Loucy (cell line): Measurements from ENCODE around the gene PUM2.
A peak's percentile ranks its signal among the peaks of the same experiment; 100 is the strongest.

Experiments
- H2AFZ ChIP-seq: fragments of 200-600 bp; sonication (generic); 2 replicates; pipeline ENCODE4 v1.6.0; 2016; ENCODE audit warnings: antibody characterized with exemption, mild to moderate bottlenecking, low read length, moderate library complexity
- H3F3A ChIP-seq: fragments of 200-600 bp; 2 replicates; pipeline ENCODE4 v1.6.0; 2016; ENCODE audit warnings: antibody characterized with exemption, low read depth, mild to moderate bottlenecking
- H3K27me3 ChIP-seq: fragments of 200-600 bp; sonication (generic); 2 replicates; pipeline ENCODE4 v1.6.1; 2014; ENCODE audit warnings: low read length, mild to moderate bottlenecking; ENCODE audit not compliant: insufficient read depth, poor library complexity, severe bottlenecking
- H3K36me3 ChIP-seq: fragments of 200-600 bp; sonication (generic); 2 replicates; pipeline ENCODE4 v1.6.1; 2016; ENCODE audit warnings: low read length; ENCODE audit not compliant: insufficient read depth
- H3K4me1 ChIP-seq: fragments of 200-600 bp; sonication (generic); 2 replicates; pipeline ENCODE4 v1.5.1; 2014; ENCODE audit warnings: low read length, mild to moderate bottlenecking; ENCODE audit not compliant: insufficient read depth, poor library complexity, severe bottlenecking
- H3K4me2 ChIP-seq: fragments of 200-600 bp; sonication (generic); 2 replicates; pipeline ENCODE4 v1.6.0; 2014; ENCODE audit warnings: antibody characterized with exemption, low read length, low read depth, mild to moderate bottlenecking; ENCODE audit not compliant: poor library complexity, severe bottlenecking
- H3K4me3 ChIP-seq: fragments of 200-600 bp; sonication (generic); 2 replicates; pipeline ENCODE4 v1.5.1; 2014; ENCODE audit warnings: low read length, mild to moderate bottlenecking, mixed read lengths; ENCODE audit not compliant: poor library complexity, severe bottlenecking
- H3K79me2 ChIP-seq: fragments of 200-600 bp; sonication (generic); 2 replicates; pipeline ENCODE4 v1.6.1; 2014; ENCODE audit warnings: low read length; ENCODE audit not compliant: insufficient read depth
- H3K9ac ChIP-seq: fragments of 200-600 bp; sonication (generic); 2 replicates; pipeline ENCODE4 v1.6.0; 2014; ENCODE audit warnings: mild to moderate bottlenecking, low read depth, low read length, moderate library complexity; ENCODE audit not compliant: poor library complexity, severe bottlenecking
- H3K9me2 ChIP-seq: fragments of 200-600 bp; sonication (generic); replicated peaks from 2 replicates; pipeline ENCODE4 v1.6.1; 2016; ENCODE audit warnings: low read depth, low read length, mixed read lengths
- H3K9me3 ChIP-seq: fragments of 200-600 bp; sonication (generic); 2 replicates; pipeline ENCODE4 v1.6.1; 2014; ENCODE audit warnings: mild to moderate bottlenecking, antibody characterized with exemption, low read length, low read depth; ENCODE audit not compliant: insufficient read depth
- H4K20me1 ChIP-seq: fragments of 200-600 bp; sonication (generic); 2 replicates; pipeline ENCODE4 v1.6.0; 2014; ENCODE audit warnings: antibody characterized with exemption, low read length, mild to moderate bottlenecking; ENCODE audit not compliant: insufficient read depth, poor library complexity, severe bottlenecking
- CTCF ChIP-seq: fragments of 200-600 bp; sonication (generic); conservative IDR thresholded peaks from 2 replicates; pipeline ENCODE4 v1.5.1; 2014; ENCODE audit warnings: mild to moderate bottlenecking, antibody characterized with exemption, low read length
- EZH2phosphoT487 ChIP-seq: fragments of 200-600 bp; IDR thresholded peaks from 2 replicates; pipeline ENCODE4 v1.6.1; 2018; ENCODE audit warnings: antibody characterized with exemption, mild to moderate bottlenecking, moderate library complexity, borderline replicate concordance

The PUM2 gene

DNA sequence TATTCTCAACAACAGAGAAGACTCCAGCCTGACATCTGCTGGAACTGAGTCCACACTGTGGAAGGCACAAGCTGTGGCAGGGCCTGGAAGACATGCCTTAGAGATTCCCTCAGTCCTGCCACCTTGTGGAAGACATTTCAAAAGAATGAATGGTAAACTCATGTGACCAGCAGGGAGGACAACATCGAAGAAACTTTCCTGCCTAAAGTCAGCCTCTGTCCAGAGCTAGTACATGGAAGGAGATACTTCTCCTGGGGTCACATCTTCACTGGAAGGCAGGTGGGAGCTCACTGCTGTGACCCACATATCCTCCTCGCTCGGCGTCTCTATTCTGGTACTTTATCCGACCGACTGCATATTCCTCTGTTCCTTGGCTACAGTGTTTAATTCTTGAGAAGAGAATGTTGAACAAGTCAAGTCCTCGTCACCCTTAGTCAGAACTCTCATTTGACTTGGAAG, 59.5 kb downstream of the PUM2 start:
- Histone ChIP-seq H3K9me2 (no peaks in the 10 kb centered on the region), H3F3A (0 out of 2 replicates have a peak, but pooled peaks cover 6% of the 10 kb centered on the region), H2AFZ (no peak overlapping the region), H3K4me2 (no peak overlapping the region), H4K20me1 (peaks cover 50% of the 10 kb centered on the region), H3K27me3 (no peaks in the 10 kb centered on the region), H3K9me3 (no peaks in the 10 kb centered on the region), H3K4me3 (no peak overlapping the region), H3K4me1 (no peaks in the 10 kb centered on the region), H3K9ac (no peak overlapping the region), H3K36me3 (peaks cover 84% of the 10 kb centered on the region), H3K79me2 (peaks cover 38% of the 10 kb centered on the region; the same call in 1 of the 2 replicates)
- TF ChIP-seq CTCF (peak; percentile 71), EZH2phosphoT487 (no peak)

- no peak for TF ChIP-seq EZH2phosphoT487
- no peak for TF ChIP-seq CTCF
- H3K4me2 ChIP-seq, result no peak overlapping the region
- H3K79me2 ChIP-seq, result peaks cover 31% of the 10 kb centered on the region; the same call in 1 of the 2 replicates
- H3F3A ChIP-seq, result 0 out of 2 replicates have a peak, but pooled peaks cover 6% of the 10 kb centered on the region
- H3K9me3 ChIP-seq, result no peaks in the 10 kb centered on the region
- H3K4me3 ChIP-seq, result no peak overlapping the region
- H3K4me1 ChIP-seq, result no peaks in the 10 kb centered on the region
- no peaks in the 10 kb centered on the region for H3K27me3 ChIP-seq
- no peaks in the 10 kb centered on the region for H3K9me2 ChIP-seq
- no peak overlapping the region for H2AFZ ChIP-seq
- no peak overlapping the region for H3K9ac ChIP-seq
- H4K20me1 ChIP-seq, result peaks cover 49% of the 10 kb centered on the region
- H3K36me3 ChIP-seq, result peaks cover 89% of the 10 kb centered on the region
Measured at GRCh38 chr2:20288642-20289340, 61.9 kb downstream of the PUM2 start.

- no peak for TF ChIP-seq EZH2phosphoT487
- TF ChIP-seq CTCF, result no peak
- H3K36me3 ChIP-seq, result peaks cover 99% of the 10 kb centered on the region
- no peak overlapping the region for H3K9ac ChIP-seq
- H3K27me3 ChIP-seq, result no peaks in the 10 kb centered on the region
- no peak overlapping the region for H2AFZ ChIP-seq
- peaks cover 35% of the 10 kb centered on the region for H4K20me1 ChIP-seq
- H3K9me3 ChIP-seq, result no peaks in the 10 kb centered on the region
- H3K4me1 ChIP-seq, result no peaks in the 10 kb centered on the region
- no peak overlapping the region for H3K4me3 ChIP-seq
- no peak overlapping the region for H3K4me2 ChIP-seq
- peaks cover 13% of the 10 kb centered on the region; the same call in 1 of the 2 replicates for H3K79me2 ChIP-seq
- H3K9me2 ChIP-seq, result no peaks in the 10 kb centered on the region
- no peaks in the 10 kb centered on the region for H3F3A ChIP-seq
Measured at GRCh38 chr2:20282916-20283592, 67.6 kb downstream of the PUM2 start.
